ENCODE results near the gene RBM38.

Gene RBM38

GRCh38 chr20:57455386-57455785, 64.2 kb downstream of the RBM38 start:
- DNase-seq (ENCODE audit: low read depth) = no peak
- TF ChIP-seq CTCF (IDR thresholded peaks at IDR 0.05; ENCODE audit: control insufficient read depth, extremely low read depth, insufficient read depth) = no peak
- H3K4me3 ChIP-seq (ENCODE audit: low read depth, low read length) = no peak overlapping the region

GRCh38 chr20:57456116-57456515, 64.9 kb downstream of the RBM38 start:
- DNase-seq (ENCODE audit: low read depth) = no peak
- TF ChIP-seq CTCF (IDR thresholded peaks at IDR 0.05; ENCODE audit: control insufficient read depth, extremely low read depth, insufficient read depth) = no peak
- H3K4me3 ChIP-seq (ENCODE audit: low read depth, low read length) = no peak overlapping the region

- no peak for TF ChIP-seq CTCF (IDR thresholded peaks at IDR 0.05; ENCODE audit: control insufficient read depth, extremely low read depth, insufficient read depth)
- no peak overlapping the region for H3K4me3 ChIP-seq (ENCODE audit: low read depth, low read length)
- no peak for DNase-seq (ENCODE audit: low read depth)
Measured at GRCh38 chr20:57457243-57458095, 66.3 kb downstream of the RBM38 start.

GRCh38 chr20:57458400-57459160, 67.4 kb downstream of the RBM38 start:
- TF ChIP-seq CTCF (IDR thresholded peaks at IDR 0.05; ENCODE audit: control insufficient read depth, extremely low read depth, insufficient read depth) = no peak
- no peak overlapping the region for H3K4me3 ChIP-seq (ENCODE audit: low read depth, low read length)
- peak; percentile 42 for DNase-seq (ENCODE audit: low read depth)
